ENCODE data around the gene RGL4.

RGL4 gene

DNA sequence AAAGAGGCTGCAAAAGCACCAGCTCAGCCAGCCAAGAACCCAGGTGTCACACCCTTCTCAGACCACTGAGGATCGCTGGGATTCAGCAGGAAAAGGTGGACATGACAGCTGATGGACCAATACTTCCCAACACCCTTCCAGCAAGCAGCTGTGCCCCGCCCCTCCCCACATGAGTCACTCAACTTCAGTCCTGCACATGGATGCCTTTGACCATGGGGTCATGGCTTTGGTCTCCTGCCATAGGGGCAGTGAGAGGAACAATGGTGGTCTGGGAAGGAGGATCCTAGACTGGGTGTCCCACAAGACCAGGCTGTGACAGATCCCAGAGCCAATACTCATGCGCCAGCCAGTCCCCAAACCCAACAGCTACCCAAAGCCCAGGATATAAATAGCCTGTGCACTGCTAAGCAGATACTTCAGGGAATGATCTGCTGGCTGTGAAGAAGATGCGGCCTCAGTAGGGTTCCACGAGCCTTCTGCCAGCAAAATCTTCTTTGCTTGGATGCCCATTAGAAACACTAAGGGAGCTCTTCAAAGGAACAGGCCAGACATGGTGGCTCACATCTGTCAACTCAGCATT is 5.5 kb upstream of the RGL4 start:
- Mint-ChIP-seq H3K4me3 (no peak overlapping the region), H3K36me3 (peaks cover 20 to 44% of the 10 kb centered on the region in 2 donors), H3K27me3 (no peaks in the 10 kb centered on the region), H3K4me1 (no peaks in the 10 kb centered on the region), H3K27ac (peak overlapping the region; percentile 75), H3K9me3 (no peaks in the 10 kb centered on the region)
- DNase-seq (no peak), ATAC-seq (replicated peaks) (no peak)

DNA sequence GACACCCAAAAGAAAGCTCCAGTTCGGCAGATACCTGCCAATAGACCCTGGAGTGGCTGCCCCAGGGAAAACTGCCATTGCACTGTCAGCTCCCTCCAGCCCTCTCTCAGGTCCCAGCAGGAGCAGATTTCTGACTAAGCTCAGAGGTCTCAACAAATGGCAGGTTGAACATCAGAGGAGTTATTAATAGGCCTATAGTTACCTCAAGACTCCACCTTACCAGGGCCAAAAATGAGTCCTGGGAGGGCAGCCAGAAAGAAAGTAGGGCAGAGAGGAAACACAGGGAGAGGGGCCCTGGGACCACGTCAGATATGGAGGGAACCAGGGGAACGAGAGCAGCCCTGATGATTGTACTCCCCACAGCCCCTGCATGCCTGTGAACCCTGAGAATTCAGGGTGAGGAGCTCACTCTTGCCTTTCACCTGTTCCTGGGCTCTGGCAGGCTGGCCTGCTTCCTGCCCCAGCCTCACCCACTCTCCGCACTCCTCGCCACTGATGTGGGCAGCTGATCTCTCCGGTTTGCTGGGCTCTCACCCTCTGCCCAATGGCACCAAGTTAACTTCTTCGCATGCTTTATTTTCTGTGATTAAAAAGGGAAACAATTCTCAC is 4.3 kb upstream of the RGL4 start:
- ATAC-seq (replicated peaks), result no peak
- H3K9me3 Mint-ChIP-seq, result no peaks in the 10 kb centered on the region

DNA sequence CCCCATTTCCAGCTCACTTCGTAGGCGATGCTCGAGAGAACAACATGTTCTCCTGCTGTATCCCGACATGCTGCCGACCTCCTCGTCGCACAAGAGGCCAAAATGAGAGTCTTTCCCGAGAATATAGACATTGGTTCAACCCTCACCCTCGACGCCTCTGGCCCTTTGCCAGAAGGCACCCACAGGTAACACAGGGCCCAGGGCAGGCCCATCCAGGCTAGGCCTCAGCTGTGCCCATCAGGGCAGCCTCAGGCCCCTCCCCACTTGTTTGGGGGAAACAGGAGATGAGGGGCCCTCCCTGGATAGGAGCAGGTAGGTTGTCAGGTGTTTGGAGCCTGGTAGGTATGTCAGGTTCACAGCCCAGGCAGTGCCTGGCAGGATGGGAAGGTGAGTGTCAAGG is 2.7 kb upstream of the RGL4 start:
- no peak for ATAC-seq (replicated peaks)
- no peak overlapping the region for H3K27ac Mint-ChIP-seq
- peaks cover 0 to 7% of the 10 kb centered on the region in 2 donors for H3K4me1 Mint-ChIP-seq
- H3K4me3 Mint-ChIP-seq, result no peak overlapping the region
- DNase-seq, result no peak
- no peaks in the 10 kb centered on the region for H3K9me3 Mint-ChIP-seq
- H3K27me3 Mint-ChIP-seq, result no peaks in the 10 kb centered on the region
- peaks cover 24 to 37% of the 10 kb centered on the region in 2 donors for H3K36me3 Mint-ChIP-seq

More for the DNA sequence above, 4.3 kb upstream of the RGL4 start:
- Mint-ChIP-seq H3K36me3 (peaks cover 24 to 45% of the 10 kb centered on the region in 2 donors), H3K27me3 (no peaks in the 10 kb centered on the region), H3K4me3 (no peak overlapping the region), H3K27ac (no peak overlapping the region), H3K4me1 (no peaks in the 10 kb centered on the region)
- no peak for DNase-seq

DNA sequence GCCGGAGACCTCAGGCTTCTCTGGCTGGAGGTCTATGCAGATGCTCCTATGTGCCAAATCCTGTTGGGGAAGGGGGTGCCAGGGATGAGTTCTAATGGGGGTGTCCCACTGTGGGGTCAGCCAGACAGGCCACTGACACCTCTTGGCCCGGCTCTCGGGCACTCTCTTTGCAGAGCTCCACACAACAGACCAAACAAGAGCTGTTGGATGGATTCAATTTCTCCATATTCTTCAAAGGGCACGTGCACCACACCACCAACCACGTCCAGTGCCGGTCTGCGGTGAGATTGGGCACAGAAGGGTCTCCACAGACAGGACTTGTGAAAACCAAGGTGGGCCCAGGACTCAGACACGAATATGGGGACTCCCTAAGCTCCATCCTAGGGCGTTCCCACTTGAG is 2.2 kb upstream of the RGL4 start:
- peaks cover under 1 to 8% of the 10 kb centered on the region in 2 donors for H3K4me1 Mint-ChIP-seq
- DNase-seq (no peak), ATAC-seq (replicated peaks) (no peak)
- no peaks in the 10 kb centered on the region for H3K27me3 Mint-ChIP-seq
- peaks cover 25 to 35% of the 10 kb centered on the region in 2 donors for H3K36me3 Mint-ChIP-seq
- H3K9me3 Mint-ChIP-seq, result no peaks in the 10 kb centered on the region
- no peak overlapping the region for H3K27ac Mint-ChIP-seq
- no peak overlapping the region for H3K4me3 Mint-ChIP-seq

DNA sequence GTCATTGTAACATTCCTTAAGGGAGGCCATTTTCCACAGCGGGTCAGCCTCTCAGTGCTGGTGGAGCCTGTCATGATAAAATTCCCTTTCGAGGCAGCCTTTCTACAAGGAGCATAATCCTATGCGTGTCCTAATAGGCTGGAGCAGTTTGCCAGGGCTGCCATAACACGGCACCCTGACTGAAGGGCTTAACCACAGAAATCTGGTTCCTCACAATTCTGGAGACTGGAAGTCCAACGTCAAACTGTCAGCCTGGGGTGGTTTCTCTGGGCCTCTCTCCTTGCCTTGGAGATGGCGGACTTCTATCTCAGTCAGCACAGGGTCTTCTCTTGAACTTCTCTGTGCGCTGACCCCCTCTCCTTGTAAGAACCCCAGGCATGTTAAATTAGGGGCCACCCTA is 1.4 kb upstream of the RGL4 start:
- peaks cover 29 to 42% of the 10 kb centered on the region in 2 donors for H3K36me3 Mint-ChIP-seq

DNA sequence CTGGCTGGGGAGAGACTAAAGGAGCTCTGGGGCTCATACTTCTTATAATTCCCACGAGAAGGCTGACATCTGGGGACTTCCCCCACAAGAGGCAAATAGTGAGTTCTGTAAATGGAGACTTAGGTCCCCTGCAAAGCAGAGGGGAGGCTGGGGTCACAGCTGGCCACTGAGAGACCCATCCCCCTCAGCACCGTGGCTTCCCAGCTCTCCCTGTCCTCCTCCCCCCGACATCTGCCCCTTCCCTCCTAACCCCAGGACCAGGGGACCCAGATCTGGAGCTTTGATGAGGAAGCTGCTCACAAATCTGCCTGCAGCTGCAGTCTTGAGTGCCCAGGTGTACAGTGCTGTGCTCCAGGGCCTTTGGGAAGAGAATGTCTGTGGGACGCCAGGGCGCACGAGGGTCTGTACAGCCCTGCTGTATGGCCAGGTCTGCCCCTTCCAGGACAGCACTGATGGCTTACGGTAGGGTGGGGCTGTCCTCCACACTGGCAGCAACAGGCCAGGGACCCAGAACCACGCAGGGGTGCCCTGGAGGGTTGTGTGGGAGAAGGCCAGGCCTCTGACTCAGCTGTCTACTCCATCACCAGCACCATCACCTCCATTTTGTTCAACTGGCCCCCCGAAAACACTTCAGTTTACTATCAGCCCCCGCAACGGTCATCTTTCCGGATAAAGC is 1.1 kb downstream of the RGL4 start:
- no peak for DNase-seq
- ATAC-seq (replicated peaks), result no peak
- H3K4me1 Mint-ChIP-seq, result peaks cover 21 to 30% of the 10 kb centered on the region in 2 donors
- peaks cover 37 to 57% of the 10 kb centered on the region in 2 donors for H3K36me3 Mint-ChIP-seq
- no peaks in the 10 kb centered on the region for H3K27me3 Mint-ChIP-seq
- H3K4me3 Mint-ChIP-seq, result no peak overlapping the region
- no peak overlapping the region for H3K27ac Mint-ChIP-seq
- H3K9me3 Mint-ChIP-seq, result no peaks in the 10 kb centered on the region

More for the DNA sequence above, 1.4 kb upstream of the RGL4 start:
- Mint-ChIP-seq H3K4me1 (peaks cover 2 to 8% of the 10 kb centered on the region in 2 donors), H3K9me3 (no peaks in the 10 kb centered on the region), H3K4me3 (no peak overlapping the region), H3K27me3 (no peaks in the 10 kb centered on the region), H3K27ac (no peak overlapping the region)
- ATAC-seq (replicated peaks) (no peak), DNase-seq (no peak)

DNA sequence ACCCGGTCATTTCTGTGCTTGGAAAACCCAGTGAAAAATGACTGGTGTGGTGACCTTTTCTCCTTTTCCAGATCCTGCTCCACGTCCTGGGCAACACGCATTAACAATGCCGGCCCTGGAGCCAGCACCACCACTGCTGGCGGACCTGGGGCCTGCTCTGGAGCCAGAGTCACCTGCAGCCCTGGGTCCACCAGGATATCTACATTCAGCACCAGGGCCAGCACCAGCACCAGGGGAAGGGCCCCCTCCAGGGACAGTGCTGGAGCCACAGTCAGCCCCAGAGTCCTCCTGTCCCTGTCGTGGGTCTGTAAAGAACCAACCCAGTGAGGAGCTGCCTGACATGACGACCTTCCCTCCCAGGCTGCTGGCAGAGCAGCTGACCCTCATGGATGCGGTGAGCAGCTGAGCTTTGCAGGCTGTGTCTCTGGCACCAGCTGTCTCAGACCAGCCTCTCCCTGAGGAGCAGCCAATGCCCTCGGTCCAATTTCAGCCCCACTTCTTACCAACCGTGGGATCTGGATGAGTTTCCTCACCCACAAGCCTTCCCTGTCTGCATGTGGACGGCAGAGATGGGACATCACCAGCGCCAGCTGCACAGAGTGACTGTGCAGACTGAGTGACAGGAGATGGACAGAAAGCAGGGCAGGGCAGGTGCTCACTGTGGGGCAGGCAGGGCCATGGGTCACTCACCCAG is 1.9 kb downstream of the RGL4 start:
- ATAC-seq (replicated peaks) (no peak), DNase-seq (no peak)
- Mint-ChIP-seq H3K36me3 (peaks cover 37 to 56% of the 10 kb centered on the region in 2 donors), H3K27ac (no peak overlapping the region), H3K9me3 (no peaks in the 10 kb centered on the region), H3K4me1 (peaks cover 21 to 39% of the 10 kb centered on the region in 2 donors), H3K27me3 (no peaks in the 10 kb centered on the region), H3K4me3 (no peak overlapping the region)

DNA sequence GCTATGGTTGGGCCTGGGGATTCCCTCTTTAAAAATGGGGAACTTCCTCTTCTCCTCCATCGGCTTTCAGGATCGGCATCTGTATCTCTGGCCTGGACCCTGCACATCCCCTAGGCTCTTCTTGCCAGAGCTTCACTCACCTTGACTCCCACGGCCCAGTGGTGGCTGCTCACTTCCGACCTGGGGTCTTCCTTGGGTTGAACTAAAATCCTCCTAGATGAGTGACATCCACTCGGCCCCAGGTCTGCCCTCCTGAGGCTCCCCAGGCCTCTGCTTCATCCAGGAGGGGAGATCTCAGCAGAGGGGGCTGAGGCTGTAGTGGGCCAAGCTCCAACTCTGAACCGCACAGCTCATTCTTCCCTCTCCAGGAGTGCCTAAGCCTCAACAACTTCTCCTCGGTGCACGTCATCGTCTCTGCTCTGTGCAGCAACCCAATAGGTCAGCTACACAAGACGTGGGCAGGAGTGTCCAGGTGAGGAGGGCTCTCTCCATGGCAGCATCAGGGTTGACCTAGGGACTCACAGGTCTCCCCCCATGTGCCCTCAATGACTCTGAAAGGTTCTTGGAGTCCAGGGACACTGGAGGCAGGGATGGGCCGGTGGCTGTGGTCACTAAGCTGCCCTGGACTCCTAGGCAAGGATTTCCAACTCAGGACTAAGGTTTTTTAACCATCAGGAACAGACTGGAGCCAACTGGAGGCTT is 3.3 kb downstream of the RGL4 start:
- no peak overlapping the region for H3K27ac Mint-ChIP-seq
- H3K9me3 Mint-ChIP-seq, result no peaks in the 10 kb centered on the region
- H3K27me3 Mint-ChIP-seq, result no peaks in the 10 kb centered on the region
- H3K4me1 Mint-ChIP-seq, result peaks cover 21 to 40% of the 10 kb centered on the region in 2 donors
- no peak overlapping the region for H3K4me3 Mint-ChIP-seq
- ATAC-seq (replicated peaks), result no peak
- no peak for DNase-seq
- peaks cover 37 to 56% of the 10 kb centered on the region in 2 donors for H3K36me3 Mint-ChIP-seq

DNA sequence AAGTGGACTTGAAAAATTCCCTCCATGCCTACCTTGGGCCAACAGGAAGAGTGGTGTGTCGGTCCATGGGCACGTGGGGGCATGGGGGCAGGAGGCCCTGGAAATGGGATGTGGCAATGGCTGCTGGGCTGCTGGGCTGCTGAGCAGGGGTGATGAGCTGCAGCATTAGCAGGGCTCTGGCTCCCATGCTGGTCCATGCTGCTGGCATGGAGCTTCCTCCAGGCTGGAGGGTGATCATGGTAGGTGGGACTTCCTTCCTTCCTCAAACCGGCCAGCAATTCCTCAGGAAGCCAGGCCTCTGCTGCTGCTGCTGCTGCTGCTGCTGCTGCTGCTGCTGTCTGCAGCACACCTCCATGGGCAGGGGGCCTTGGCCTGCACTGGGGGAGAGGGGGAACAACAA is 4.3 kb downstream of the RGL4 start:
- DNase-seq, result no peak
- Mint-ChIP-seq H3K4me3 (peak overlapping the region in 1 of 2 donors; percentile 4), H3K27me3 (no peaks in the 10 kb centered on the region), H3K4me1 (peaks cover 21 to 40% of the 10 kb centered on the region in 2 donors), H3K27ac (peak overlapping the region; percentile 98), H3K36me3 (peaks cover 37 to 56% of the 10 kb centered on the region in 2 donors), H3K9me3 (no peaks in the 10 kb centered on the region)
- no peak for ATAC-seq (replicated peaks)

DNA sequence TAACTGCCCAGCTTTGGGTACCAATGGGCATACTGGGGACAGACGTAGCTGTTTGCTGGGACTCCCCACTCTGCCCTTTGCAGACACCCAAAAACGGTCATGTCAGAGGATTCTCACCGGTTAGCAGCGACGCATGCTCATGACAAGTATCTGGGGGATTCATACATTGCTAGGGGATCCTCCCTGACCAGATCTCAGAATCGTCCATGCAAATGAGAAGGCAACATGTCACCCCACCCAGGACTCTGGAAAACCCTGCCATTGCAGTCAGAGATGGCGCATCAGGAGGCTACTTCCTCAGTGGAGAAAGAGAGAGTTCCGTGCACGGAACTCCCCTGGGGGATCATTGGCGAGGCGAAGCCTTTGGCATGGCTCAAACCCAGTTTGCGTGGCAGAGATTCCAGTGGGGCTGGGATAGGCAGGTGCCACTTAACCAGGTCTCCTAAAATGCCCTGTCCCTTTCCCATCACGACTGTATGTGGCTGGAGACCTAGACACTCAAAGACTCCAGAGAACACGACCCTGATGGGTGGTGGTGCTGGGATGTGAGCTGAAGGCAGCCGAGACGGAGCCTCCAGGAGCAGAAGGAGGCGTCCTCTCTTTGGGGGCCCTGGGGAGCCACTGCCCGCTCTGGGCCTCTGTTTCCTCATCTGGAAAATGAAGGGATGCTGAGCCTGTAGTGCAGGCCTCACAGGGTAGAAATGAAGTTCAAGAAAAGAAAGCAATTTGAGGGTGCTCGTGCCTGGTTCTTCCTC is 4.9 kb downstream of the RGL4 start:
- H3K36me3 Mint-ChIP-seq, result peaks cover 34 to 56% of the 10 kb centered on the region in 2 donors

DNA sequence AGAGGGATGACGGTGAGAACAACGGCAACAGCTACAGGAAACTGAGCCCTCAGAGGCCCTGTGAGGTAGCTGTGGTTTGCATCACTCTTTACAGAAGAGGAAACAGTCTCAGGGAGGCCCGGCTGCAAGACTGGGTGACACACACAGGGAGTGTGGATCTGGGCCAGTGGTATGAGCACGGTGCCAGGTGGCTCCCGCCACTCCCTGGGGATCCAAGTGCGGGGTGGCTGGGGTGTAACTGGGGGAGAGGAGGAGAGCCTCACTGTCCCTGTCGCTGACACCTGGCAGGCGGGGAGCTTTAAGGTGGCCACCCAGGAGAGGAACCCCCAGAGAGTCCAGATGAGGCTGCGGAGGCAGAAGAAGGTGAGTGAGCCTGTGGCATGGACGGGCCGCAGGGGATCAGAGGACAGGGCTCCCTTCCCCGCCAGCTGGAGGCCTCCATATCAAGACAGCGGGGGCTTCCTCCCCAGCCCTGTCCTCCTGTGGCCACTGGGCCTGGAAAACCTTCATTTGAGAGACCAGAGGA is 5.6 kb downstream of the RGL4 start:
- ATAC-seq (replicated peaks) (peak; percentile 100), DNase-seq (peak; percentile 61)
- Mint-ChIP-seq H3K27ac (peak overlapping the region; percentile 98), H3K4me3 (peak overlapping the region; percentile 79 to 80), H3K36me3 (peaks cover 30 to 53% of the 10 kb centered on the region in 2 donors), H3K4me1 (peaks cover 24 to 40% of the 10 kb centered on the region in 2 donors), H3K9me3 (no peaks in the 10 kb centered on the region), H3K27me3 (no peaks in the 10 kb centered on the region)

More for the DNA sequence above, 4.9 kb downstream of the RGL4 start:
- Mint-ChIP-seq H3K27me3 (no peaks in the 10 kb centered on the region), H3K4me3 (peak overlapping the region; percentile 79 to 80), H3K27ac (peak overlapping the region; percentile 98), H3K9me3 (no peaks in the 10 kb centered on the region), H3K4me1 (peaks cover 23 to 40% of the 10 kb centered on the region in 2 donors)
- no peak for DNase-seq
- ATAC-seq (replicated peaks), result no peak

DNA sequence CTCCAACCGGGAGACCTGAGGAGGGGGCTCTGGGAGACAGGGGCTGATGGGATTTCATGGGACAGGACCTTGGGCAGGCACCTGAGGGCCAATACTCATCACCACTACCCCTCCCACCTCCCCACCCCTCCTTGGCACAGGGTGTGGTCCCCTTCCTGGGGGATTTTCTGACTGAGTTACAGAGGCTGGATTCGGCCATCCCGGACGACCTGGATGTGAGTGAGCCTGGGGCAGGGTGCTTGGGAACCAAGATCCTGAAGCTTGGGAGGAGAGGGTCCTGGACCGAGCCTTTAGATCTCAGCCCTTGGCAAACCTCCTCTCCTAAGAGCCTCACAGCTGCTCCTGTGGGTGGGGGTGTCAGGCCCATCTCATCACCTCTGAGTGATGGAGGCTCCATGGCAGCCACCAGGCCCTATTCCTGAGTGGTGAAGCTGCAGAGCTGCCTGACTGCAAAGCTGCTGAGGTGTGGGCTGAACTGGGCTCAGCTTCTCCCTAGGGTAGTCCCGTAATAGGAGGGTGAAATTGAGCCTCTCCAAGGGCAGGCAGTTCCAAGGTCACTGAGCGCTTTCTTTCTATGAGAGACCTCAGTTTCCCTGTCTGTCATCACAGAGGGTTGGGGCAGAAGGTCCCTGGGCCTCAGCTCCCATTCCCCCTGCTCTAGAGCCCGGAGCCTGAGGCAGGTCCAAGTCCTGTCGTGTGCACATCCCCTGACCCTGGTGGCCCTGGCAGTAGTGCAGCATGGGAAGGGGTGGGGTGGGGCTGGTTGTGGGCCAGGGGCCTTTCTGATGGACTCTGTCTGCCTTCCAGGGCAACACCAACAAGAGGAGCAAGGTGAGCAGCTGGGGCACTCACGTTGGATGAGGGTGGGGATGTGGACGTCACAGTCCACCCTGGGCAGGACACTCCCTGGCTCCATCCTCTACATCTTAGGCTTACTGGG is 6.5 kb downstream of the RGL4 start:
- DNase-seq (no peak), ATAC-seq (replicated peaks) (no peak)
- H3K9me3 Mint-ChIP-seq, result no peaks in the 10 kb centered on the region
- peak overlapping the region; percentile 98 for H3K27ac Mint-ChIP-seq
- H3K36me3 Mint-ChIP-seq, result peaks cover 39 to 61% of the 10 kb centered on the region in 2 donors
- peaks cover 31 to 44% of the 10 kb centered on the region in 2 donors for H3K4me1 Mint-ChIP-seq
- no peaks in the 10 kb centered on the region for H3K27me3 Mint-ChIP-seq
- H3K4me3 Mint-ChIP-seq, result no peak overlapping the region

All from stimulated activated naive B cell treated with anti-CD40 and anti-IgM and Interleukin-4, amounts not matched to agents 10 μg/mL and 1 μg/mL and 100 μg/mL, for 72 hours (primary cell).